Epithelial cell of proximal tubule (primary cell): ENCODE measurements around the gene CACNA1C. TPM values are rescaled to one million over a fixed set of nuclear protein-coding genes. Genes with fewer than 3 reads are reported as not detected.

ENCODE experiments used
- DNase-seq: peaks from one replicate; pipeline ENCODE4 v3.0.0-alpha.2; 2011; ENCODE audit warnings: low read depth
- H3K4me3 ChIP-seq: 2 replicates; pipeline ENCODE4 v1.5.1; 2011; ENCODE audit warnings: low read depth, mild to moderate bottlenecking, low read length
- CTCF ChIP-seq: conservative IDR thresholded peaks from 2 replicates; pipeline ENCODE4 v1.5.1; 2012; ENCODE audit warnings: low read depth, mild to moderate bottlenecking, low read length
- total RNA-seq: library from RNA; depleted of rRNA; stranded (reverse); fragments of >200 nt; gene quantifications from 2 replicates; pipeline ENCODE4 v1.2.3, GENCODE V29; 2015

The CACNA1C gene
- total RNA-seq, 1 donor from 2014 or later: not detected

GRCh38 chr12:2384533-2385351 lies 332.0 kb downstream of the CACNA1C start:
- DNase-seq: no peak
- H3K4me3 ChIP-seq: no peak overlapping the region
- no peak for TF ChIP-seq CTCF

- no peak for TF ChIP-seq CTCF
- no peak for DNase-seq
- no peak overlapping the region for H3K4me3 ChIP-seq
Observed at GRCh38 chr12:2385529-2385928, 332.7 kb downstream of the CACNA1C start.

GRCh38 chr12:2386566-2386965 lies 333.8 kb downstream of the CACNA1C start:
- no peak for TF ChIP-seq CTCF
- no peak for DNase-seq
- no peak overlapping the region for H3K4me3 ChIP-seq

- no peak for DNase-seq
- no peak for TF ChIP-seq CTCF
- no peak overlapping the region for H3K4me3 ChIP-seq
Observed at GRCh38 chr12:2387103-2387834, 334.5 kb downstream of the CACNA1C start.

GRCh38 chr12:2389079-2389790 lies 336.4 kb downstream of the CACNA1C start:
- no peak for TF ChIP-seq CTCF
- no peak overlapping the region for H3K4me3 ChIP-seq
- no peak for DNase-seq

GRCh38 chr12:2390133-2390532 lies 337.3 kb downstream of the CACNA1C start:
- no peak for DNase-seq
- TF ChIP-seq CTCF: no peak

More at GRCh38 chr12:2390133-2390532, 337.3 kb downstream of the CACNA1C start:
- H3K4me3 ChIP-seq: no peak overlapping the region
